RWPE1 (cell line): ENCODE results near the gene TKFC.

ENCODE experiments used
- CTCF ChIA-PET: fragments of 350-600 bp; sonication (Branson Sonifier 250); formaldehyde crosslinking; extraction: SDS; loops from one replicate; lab custom pipeline; 2021; lab: Yijun Ruan, JAX
- POLR2A ChIA-PET: fragments of 400-600 bp; formaldehyde crosslinking; extraction: SDS; loops from one replicate; lab custom pipeline; 2020; ENCODE audit warnings: antibody characterized with exemption; ENCODE audit not compliant: low non-redundant PET; lab: Yijun Ruan, JAX
- DNase-seq: peaks from one replicate; pipeline ENCODE4 v3.0.0; 2012; ENCODE audit warnings: low spot score
- H3K27ac ChIP-seq: fragments of 450-650 bp; 2 replicates; pipeline ENCODE4 v1.5.1; 2017
- TF ChIP-seq, protein P1 (sequence below): fragments of 450-650 bp; conservative IDR thresholded peaks from 2 replicates; pipeline ENCODE4 v1.5.1; 2017; ENCODE audit warnings: low read depth, mild to moderate bottlenecking

Gene TKFC

GRCh38 chr11:61364012-61364675 lies 31.1 kb downstream of the TKFC start:
- POLR2A ChIA-PET: no interaction called here
- TF ChIP-seq, protein P1, sequence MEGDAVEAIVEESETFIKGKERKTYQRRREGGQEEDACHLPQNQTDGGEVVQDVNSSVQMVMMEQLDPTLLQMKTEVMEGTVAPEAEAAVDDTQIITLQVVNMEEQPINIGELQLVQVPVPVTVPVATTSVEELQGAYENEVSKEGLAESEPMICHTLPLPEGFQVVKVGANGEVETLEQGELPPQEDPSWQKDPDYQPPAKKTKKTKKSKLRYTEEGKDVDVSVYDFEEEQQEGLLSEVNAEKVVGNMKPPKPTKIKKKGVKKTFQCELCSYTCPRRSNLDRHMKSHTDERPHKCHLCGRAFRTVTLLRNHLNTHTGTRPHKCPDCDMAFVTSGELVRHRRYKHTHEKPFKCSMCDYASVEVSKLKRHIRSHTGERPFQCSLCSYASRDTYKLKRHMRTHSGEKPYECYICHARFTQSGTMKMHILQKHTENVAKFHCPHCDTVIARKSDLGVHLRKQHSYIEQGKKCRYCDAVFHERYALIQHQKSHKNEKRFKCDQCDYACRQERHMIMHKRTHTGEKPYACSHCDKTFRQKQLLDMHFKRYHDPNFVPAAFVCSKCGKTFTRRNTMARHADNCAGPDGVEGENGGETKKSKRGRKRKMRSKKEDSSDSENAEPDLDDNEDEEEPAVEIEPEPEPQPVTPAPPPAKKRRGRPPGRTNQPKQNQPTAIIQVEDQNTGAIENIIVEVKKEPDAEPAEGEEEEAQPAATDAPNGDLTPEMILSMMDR: no peak
- no peak overlapping the region for H3K27ac ChIP-seq
- CTCF ChIA-PET: interaction anchor here (1.8 to 5.0 kb wide), 2 partner anchors 21 to 29 kb away, joined by 6 to 28 read pairs; no protein-coding TSS in a partner anchor
- no peak for DNase-seq

DNA sequence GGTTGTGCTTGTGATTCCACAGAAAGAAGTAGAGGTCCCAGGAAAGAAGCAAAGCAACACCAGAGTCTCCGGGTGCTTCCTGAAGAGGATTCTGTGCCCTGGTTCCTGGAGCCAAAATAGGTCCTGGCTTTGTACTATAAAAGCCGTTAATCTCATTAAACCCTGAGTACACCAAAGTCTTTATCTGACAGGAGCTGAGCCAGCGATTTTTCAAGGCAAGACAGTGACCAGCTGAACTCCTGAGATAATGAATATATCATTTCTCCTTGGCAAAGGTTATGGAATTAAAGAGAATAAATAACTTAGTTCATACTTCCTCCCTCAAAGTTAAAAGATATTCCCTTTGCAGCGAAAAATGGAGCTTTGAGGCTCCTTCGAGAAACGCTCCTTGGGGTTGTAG lies 34.4 kb downstream of the TKFC start:
- CTCF ChIA-PET: interaction anchor here (1.1 kb wide), 1 partner anchor 31 kb away, joined by 3 read pairs; no protein-coding TSS in a partner anchor
- TF ChIP-seq, protein P1: no peak
- POLR2A ChIA-PET: no interaction called here
- DNase-seq: no peak
- no peak overlapping the region for H3K27ac ChIP-seq

DNA sequence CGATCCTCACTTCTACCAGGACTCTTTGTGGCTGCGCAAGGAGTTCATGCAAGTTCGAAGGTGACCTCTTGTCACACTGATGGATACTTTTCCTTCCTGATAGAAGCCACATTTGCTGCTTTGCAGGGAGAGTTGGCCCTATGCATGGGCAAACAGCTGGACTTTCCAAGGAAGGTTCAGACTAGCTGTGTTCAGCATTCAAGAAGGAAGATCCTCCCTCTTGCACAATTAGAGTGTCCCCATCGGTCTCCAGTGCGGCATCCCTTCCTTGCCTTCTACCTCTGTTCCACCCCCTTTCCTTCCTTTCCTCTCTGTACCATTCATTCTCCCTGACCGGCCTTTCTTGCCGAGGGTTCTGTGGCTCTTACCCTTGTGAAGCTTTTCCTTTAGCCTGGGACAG lies 35.6 kb downstream of the TKFC start:
- no peak for DNase-seq
- TF ChIP-seq, protein P1: no peak
- ChIA-PET CTCF (interaction anchor here (2.5 kb wide), 1 partner anchor 17 kb away, joined by 17 read pairs; no protein-coding TSS in a partner anchor), POLR2A (no interaction called here)
- peak overlapping the region; percentile 96 for H3K27ac ChIP-seq

- CTCF ChIA-PET: interaction anchor here (2.5 kb wide), 1 partner anchor 16 kb away, joined by 17 read pairs; no protein-coding TSS in a partner anchor
- peak; percentile 87 for DNase-seq
- H3K27ac ChIP-seq: peak overlapping the region; percentile 96
- TF ChIP-seq, protein P1: no peak
- POLR2A ChIA-PET: interaction anchor here (0.8 to 0.9 kb wide), 2 partner anchors 9 to 15 kb away, joined by 3 to 5 read pairs; no protein-coding TSS in a partner anchor
Observed at GRCh38 chr11:61369372-61370348, 36.6 kb downstream of the TKFC start.

GRCh38 chr11:61370349-61371005 lies 37.4 kb downstream of the TKFC start:
- DNase-seq: no peak
- TF ChIP-seq, protein P1: no peak
- POLR2A ChIA-PET: no interaction called here
- CTCF ChIA-PET: interaction anchor here (0.8 to 2.5 kb wide), 2 partner anchors 15 to 34 kb away, joined by 3 to 17 read pairs; no protein-coding TSS in a partner anchor
- H3K27ac ChIP-seq: peak overlapping the region; percentile 96
